ENCODE measurements around the gene RNF14.
A peak's percentile ranks its signal among the peaks of the same experiment; 100 is the strongest.
"Not testable (repeated sequence)": the region's sequence is repeated elsewhere in the genome, so short reads cannot be mapped to it uniquely, and the experiment has no call there.

Gene RNF14

GRCh38 chr5:142025637-142026036 is 56.7 kb downstream of the RNF14 start:
- Histone ChIP-seq H3K27me3 (ENCODE audit: insufficient read depth, low read length) (no peaks in the 10 kb centered on the region), H2BK120ac (ENCODE audit: insufficient read depth, low read length, poor library complexity) (no peak overlapping the region), H2AK5ac (ENCODE audit: low read length) (no peak overlapping the region), H2BK12ac (ENCODE audit: low read length) (no peak overlapping the region), H3K36me3 (ENCODE audit: control insufficient read depth in 1 of 2, insufficient read depth in 2 of 2, low read length in 2 of 2) (no peaks in the 10 kb centered on the region), H3K4me2 (ENCODE audit: low read length) (no peak overlapping the region), H4K8ac (ENCODE audit: low read depth, low read length) (no peak overlapping the region), H3K4me3 (ENCODE audit: low read depth, low read length) (no peak overlapping the region), H3K79me1 (ENCODE audit: low read length) (no peaks in the 10 kb centered on the region), H2BK5ac (ENCODE audit: low read depth, low read length, poor library complexity) (no peak overlapping the region), H3K23ac (ENCODE audit: low read length) (no peak overlapping the region), H3K14ac (ENCODE audit: low read length) (no peak overlapping the region), H3K4me1 (ENCODE audit: control insufficient read depth in 1 of 2, insufficient read depth in 2 of 2, low read length in 2 of 2) (no peaks in the 10 kb centered on the region), H3K27ac (ENCODE audit: low read depth, low read length) (no peak overlapping the region), H4K91ac (ENCODE audit: low read depth, low read length) (no peak overlapping the region), H4K12ac (ENCODE audit: low read depth, low read length) (no peak overlapping the region), H3K4ac (ENCODE audit: low read depth, low read length) (no peak overlapping the region), H3K18ac (ENCODE audit: low read length) (no peak overlapping the region), H2AFZ (ENCODE audit: insufficient read depth, low read length, poor library complexity) (no peak overlapping the region), H3K9me3 (ENCODE audit: insufficient read depth, low read depth, low read length) (no peaks in the 10 kb centered on the region), H3K79me2 (ENCODE audit: control insufficient read depth, insufficient read depth, low read length, poor library complexity) (no peaks in the 10 kb centered on the region), H3K9ac (ENCODE audit: low read length) (no peak overlapping the region)
- no CpG with 5 or more reads among the region's 8 CpGs for WGBS (ENCODE audit: extremely low coverage, insufficient coverage, insufficient read length)
- no peak for DNase-seq

GRCh38 chr5:142032150-142032549 is 63.2 kb downstream of the RNF14 start:
- Histone ChIP-seq H3K14ac (ENCODE audit: low read length) (no peak overlapping the region), H2BK5ac (ENCODE audit: low read depth, low read length, poor library complexity) (no peak overlapping the region), H3K4me1 (ENCODE audit: control insufficient read depth in 1 of 2, insufficient read depth in 2 of 2, low read length in 2 of 2) (no peaks in the 10 kb centered on the region), H4K12ac (ENCODE audit: low read depth, low read length) (no peak overlapping the region), H2BK120ac (ENCODE audit: insufficient read depth, low read length, poor library complexity) (no peak overlapping the region), H3K18ac (ENCODE audit: low read length) (no peak overlapping the region), H3K4me2 (ENCODE audit: low read length) (no peak overlapping the region), H2AK5ac (ENCODE audit: low read length) (no peak overlapping the region), H3K9me3 (ENCODE audit: insufficient read depth, low read depth, low read length) (no peaks in the 10 kb centered on the region), H3K4ac (ENCODE audit: low read depth, low read length) (no peak overlapping the region), H2AFZ (ENCODE audit: insufficient read depth, low read length, poor library complexity) (no peak overlapping the region), H4K91ac (ENCODE audit: low read depth, low read length) (no peak overlapping the region), H3K79me2 (ENCODE audit: control insufficient read depth, insufficient read depth, low read length, poor library complexity) (no peaks in the 10 kb centered on the region), H3K79me1 (ENCODE audit: low read length) (no peaks in the 10 kb centered on the region), H3K9ac (ENCODE audit: low read length) (no peak overlapping the region), H2BK12ac (ENCODE audit: low read length) (no peak overlapping the region), H4K8ac (ENCODE audit: low read depth, low read length) (no peak overlapping the region), H3K23ac (ENCODE audit: low read length) (no peak overlapping the region), H3K4me3 (ENCODE audit: low read depth, low read length) (no peak overlapping the region), H3K36me3 (ENCODE audit: control insufficient read depth in 1 of 2, insufficient read depth in 2 of 2, low read length in 2 of 2) (no peaks in the 10 kb centered on the region), H3K27ac (ENCODE audit: low read depth, low read length) (no peak overlapping the region), H3K27me3 (ENCODE audit: insufficient read depth, low read length) (no peaks in the 10 kb centered on the region)
- no CpG with 5 or more reads among the region's 2 CpGs for WGBS (ENCODE audit: extremely low coverage, insufficient coverage, insufficient read length)
- DNase-seq, result no peak

- no peak overlapping the region for H3K4me3 ChIP-seq (ENCODE audit: low read depth, low read length)
- no peak overlapping the region for H4K91ac ChIP-seq (ENCODE audit: low read depth, low read length)
- no peaks in the 10 kb centered on the region for H3K9me3 ChIP-seq (ENCODE audit: insufficient read depth, low read depth, low read length)
- no peaks in the 10 kb centered on the region for H3K79me1 ChIP-seq (ENCODE audit: low read length)
- H3K9ac ChIP-seq (ENCODE audit: low read length), result no peak overlapping the region
- H3K23ac ChIP-seq (ENCODE audit: low read length), result no peak overlapping the region
- H3K27ac ChIP-seq (ENCODE audit: low read depth, low read length), result no peak overlapping the region
- no peak overlapping the region for H3K14ac ChIP-seq (ENCODE audit: low read length)
- no peaks in the 10 kb centered on the region for H3K36me3 ChIP-seq (ENCODE audit: control insufficient read depth in 1 of 2, insufficient read depth in 2 of 2, low read length in 2 of 2)
- H4K8ac ChIP-seq (ENCODE audit: low read depth, low read length), result no peak overlapping the region
- H2AK5ac ChIP-seq (ENCODE audit: low read length), result no peak overlapping the region
- no peak overlapping the region for H2AFZ ChIP-seq (ENCODE audit: insufficient read depth, low read length, poor library complexity)
- H3K4me2 ChIP-seq (ENCODE audit: low read length), result no peak overlapping the region
- no peak overlapping the region for H2BK120ac ChIP-seq (ENCODE audit: insufficient read depth, low read length, poor library complexity)
- H2BK12ac ChIP-seq (ENCODE audit: low read length), result no peak overlapping the region
- no peaks in the 10 kb centered on the region for H3K79me2 ChIP-seq (ENCODE audit: control insufficient read depth, insufficient read depth, low read length, poor library complexity)
- H3K18ac ChIP-seq (ENCODE audit: low read length), result no peak overlapping the region
- peak; percentile 86 to 91 for DNase-seq
- no peak overlapping the region for H4K12ac ChIP-seq (ENCODE audit: low read depth, low read length)
- no CpG with 5 or more reads among the region's 19 CpGs for WGBS (ENCODE audit: extremely low coverage, insufficient coverage, insufficient read length)
- no peak overlapping the region for H3K4ac ChIP-seq (ENCODE audit: low read depth, low read length)
- H3K4me1 ChIP-seq (ENCODE audit: control insufficient read depth in 1 of 2, insufficient read depth in 2 of 2, low read length in 2 of 2), result no peaks in the 10 kb centered on the region
- no peaks in the 10 kb centered on the region for H3K27me3 ChIP-seq (ENCODE audit: insufficient read depth, low read length)
- no peak overlapping the region for H2BK5ac ChIP-seq (ENCODE audit: low read depth, low read length, poor library complexity)
Observed at GRCh38 chr5:142032747-142033631, 64.1 kb downstream of the RNF14 start.

GRCh38 chr5:142033632-142034567 is 65.0 kb downstream of the RNF14 start:
- not testable (repeated sequence) for H3K27me3 ChIP-seq (ENCODE audit: insufficient read depth, low read length); H3K18ac ChIP-seq (ENCODE audit: low read length); H4K91ac ChIP-seq (ENCODE audit: low read depth, low read length); H3K79me1 ChIP-seq (ENCODE audit: low read length); H2BK12ac ChIP-seq (ENCODE audit: low read length); H3K9me3 ChIP-seq (ENCODE audit: insufficient read depth, low read depth, low read length); H2AFZ ChIP-seq (ENCODE audit: insufficient read depth, low read length, poor library complexity); H3K36me3 ChIP-seq (ENCODE audit: control insufficient read depth in 1 of 2, insufficient read depth in 2 of 2, low read length in 2 of 2); H3K9ac ChIP-seq (ENCODE audit: low read length); H4K8ac ChIP-seq (ENCODE audit: low read depth, low read length); H2AK5ac ChIP-seq (ENCODE audit: low read length); H3K14ac ChIP-seq (ENCODE audit: low read length); H3K4me2 ChIP-seq (ENCODE audit: low read length); H3K4me1 ChIP-seq (ENCODE audit: control insufficient read depth in 1 of 2, insufficient read depth in 2 of 2, low read length in 2 of 2); H3K23ac ChIP-seq (ENCODE audit: low read length); H2BK5ac ChIP-seq (ENCODE audit: low read depth, low read length, poor library complexity); H2BK120ac ChIP-seq (ENCODE audit: insufficient read depth, low read length, poor library complexity); H4K12ac ChIP-seq (ENCODE audit: low read depth, low read length); H3K79me2 ChIP-seq (ENCODE audit: control insufficient read depth, insufficient read depth, low read length, poor library complexity); H3K27ac ChIP-seq (ENCODE audit: low read depth, low read length); H3K4ac ChIP-seq (ENCODE audit: low read depth, low read length); H3K4me3 ChIP-seq (ENCODE audit: low read depth, low read length)
- DNase-seq, result peak; percentile 10 to 65
- WGBS (ENCODE audit: extremely low coverage, insufficient coverage, insufficient read length), result no CpG with 5 or more reads among the region's 15 CpGs
